ENCODE results near the gene ABHD2.

GRCh38 chr15:89177116-89177515 lies 88.9 kb downstream of the ABHD2 start:
- TF ChIP-seq CTCF (IDR thresholded peaks at IDR 0.05) (no peak), POLR2A (IDR thresholded peaks at IDR 0.05) (no peak)
